Psoas muscle (tissue), 8 donors: ENCODE data around the gene CACNB4. TPM values are rescaled to one million over a fixed set of nuclear protein-coding genes. Genes with fewer than 3 reads are reported as not detected.

Experiments used
- ATAC-seq, 4 donors: fragments of 200-7000 bp; cut with Tn5 transposase; one replicate each; pipeline ENCODE4 v1.9.1; 2020; ENCODE audit warnings: moderate library complexity in 3 of 4, mild to moderate bottlenecking in 2 of 4
- DNase-seq, 2 donors: peaks; one replicate each; pipeline ENCODE4 v3.0.0-alpha.2; 2020
- H3K27ac ChIP-seq: fragments of 200-600 bp; one replicate; pipeline ENCODE4 v1.8.0; 2022
- H3K27me3 ChIP-seq, 3 donors: fragments of 200-600 bp in 1 of 3; one replicate each; pipeline versions ENCODE4 v1.6.1 to v1.8.0; 2013 to 2022; ENCODE audit warnings: low read length in 2 of 3, mild to moderate bottlenecking in 2 of 3, moderate library complexity in 1 of 3; ENCODE audit not compliant: insufficient read depth in 3 of 3
- H3K36me3 ChIP-seq, 2 donors: fragments of 200-600 bp in 1 of 2; one replicate each; pipeline versions ENCODE4 v1.6.1 to v1.8.0; 2013 to 2022; ENCODE audit warnings: low read depth in 1 of 2, mild to moderate bottlenecking in 1 of 2, moderate library complexity in 1 of 2; ENCODE audit not compliant: insufficient read depth in 1 of 2
- H3K4me1 ChIP-seq: fragments of 200-600 bp; one replicate; pipeline ENCODE4 v1.8.0; 2022
- H3K4me3 ChIP-seq: fragments of 200-600 bp; one replicate; pipeline ENCODE4 v1.8.0; 2022; ENCODE audit warnings: mild to moderate bottlenecking
- H3K9me3 ChIP-seq: fragments of 200-600 bp; one replicate; pipeline ENCODE4 v1.8.0; 2022
- WGBS, 3 donors: extraction: QIAGEN DNeasy Blood & Tissue Kit; methylation state at CpG; one replicate each; pipeline versions ENCODE4 v1.1.6 to v1.1.7; 2013; 5-methylcytosine and 5-hydroxymethylcytosine counted together
- intact Hi-C, 2 donors: fragments of 100-400 bp; cut with DNase I; formaldehyde crosslinking; loops; one replicate each; pipeline versions ENCODE4 v1.11.0 to v1.14.2; 2022
- polyA plus RNA-seq, 3 donors: library from polyadenylated mRNA; stranded (reverse); fragments of 200-250 nt; gene quantifications; one replicate each; pipeline ENCODE4 v1.2.3, GENCODE V29; 2013
- total RNA-seq, 4 donors: library from RNA; stranded (reverse); fragmentation: NEBNext Ultra II Directional in 2 of 4; extraction: Animal tissue kit (Norgen Biotek cat#: 25700) in 2 of 4; gene quantifications; one replicate each; pipeline versions ENCODE4 v1.2.1 to v1.2.4, GENCODE V29; 2021 to 2023
- TF ChIP-seq, protein P1 (sequence below): fragments of 200-600 bp; IDR thresholded peaks from one replicate; pipeline ENCODE4 v1.8.0; 2022; ENCODE audit warnings: antibody characterized with exemption
- donor health status: healthy with polysubstance abuse.
- donor health status: DM: no; HTN: no; CAD: no; lungs with moderate emphysema.
- donor health status: Bipolar disorder and iron deficiency.
- donor health status: healthy.
- donor health status: DM: yes; HTN: yes; CAD: no.
- donor health status: DM: no; HTN: no; CAD: no.
- donor health status: DM: no; HTN: no; CAD: no.
- donor health status: DM: yes; HTN: yes; CAD: no.

The CACNB4 gene
- total and polyA plus RNA-seq, 7 donors, result 0.10 to 1.1 (median 0.21) TPM

DNA sequence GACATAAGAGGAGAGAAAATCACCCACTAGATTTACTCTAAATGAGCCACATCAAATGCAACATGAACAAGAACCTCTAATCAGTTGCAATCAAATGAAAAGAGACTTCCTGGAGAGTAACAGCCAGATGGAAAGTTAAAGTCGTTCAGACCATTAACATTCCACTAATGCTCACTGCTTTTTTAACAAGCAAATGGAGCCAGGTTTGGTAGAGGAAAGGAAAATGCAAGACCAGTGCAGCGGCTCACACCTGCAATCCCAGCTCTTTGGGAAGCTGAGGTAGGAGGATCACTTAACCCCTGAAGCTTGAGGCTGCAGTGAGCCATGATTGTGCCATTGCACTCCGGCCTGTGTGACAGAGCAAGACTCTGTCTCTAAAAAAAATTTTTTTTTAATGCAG, 48.5 kb downstream of the CACNB4 start:
- Histone ChIP-seq H3K27ac (no peak overlapping the region), H3K4me3 (no peak overlapping the region), H3K27me3 (no peaks in the 10 kb centered on the region), H3K36me3 (no peaks in the 10 kb centered on the region), H3K4me1 (no peaks in the 10 kb centered on the region), H3K9me3 (no peaks in the 10 kb centered on the region)
- 59 to 65% (median 59%) methylated on average over 3 of the region's 3 CpGs for WGBS, 3 donors
- DNase-seq (no peak), ATAC-seq (no peak)
- TF ChIP-seq, protein P1, sequence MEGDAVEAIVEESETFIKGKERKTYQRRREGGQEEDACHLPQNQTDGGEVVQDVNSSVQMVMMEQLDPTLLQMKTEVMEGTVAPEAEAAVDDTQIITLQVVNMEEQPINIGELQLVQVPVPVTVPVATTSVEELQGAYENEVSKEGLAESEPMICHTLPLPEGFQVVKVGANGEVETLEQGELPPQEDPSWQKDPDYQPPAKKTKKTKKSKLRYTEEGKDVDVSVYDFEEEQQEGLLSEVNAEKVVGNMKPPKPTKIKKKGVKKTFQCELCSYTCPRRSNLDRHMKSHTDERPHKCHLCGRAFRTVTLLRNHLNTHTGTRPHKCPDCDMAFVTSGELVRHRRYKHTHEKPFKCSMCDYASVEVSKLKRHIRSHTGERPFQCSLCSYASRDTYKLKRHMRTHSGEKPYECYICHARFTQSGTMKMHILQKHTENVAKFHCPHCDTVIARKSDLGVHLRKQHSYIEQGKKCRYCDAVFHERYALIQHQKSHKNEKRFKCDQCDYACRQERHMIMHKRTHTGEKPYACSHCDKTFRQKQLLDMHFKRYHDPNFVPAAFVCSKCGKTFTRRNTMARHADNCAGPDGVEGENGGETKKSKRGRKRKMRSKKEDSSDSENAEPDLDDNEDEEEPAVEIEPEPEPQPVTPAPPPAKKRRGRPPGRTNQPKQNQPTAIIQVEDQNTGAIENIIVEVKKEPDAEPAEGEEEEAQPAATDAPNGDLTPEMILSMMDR, result no peak
- intact Hi-C loops, result no loop called here

DNA sequence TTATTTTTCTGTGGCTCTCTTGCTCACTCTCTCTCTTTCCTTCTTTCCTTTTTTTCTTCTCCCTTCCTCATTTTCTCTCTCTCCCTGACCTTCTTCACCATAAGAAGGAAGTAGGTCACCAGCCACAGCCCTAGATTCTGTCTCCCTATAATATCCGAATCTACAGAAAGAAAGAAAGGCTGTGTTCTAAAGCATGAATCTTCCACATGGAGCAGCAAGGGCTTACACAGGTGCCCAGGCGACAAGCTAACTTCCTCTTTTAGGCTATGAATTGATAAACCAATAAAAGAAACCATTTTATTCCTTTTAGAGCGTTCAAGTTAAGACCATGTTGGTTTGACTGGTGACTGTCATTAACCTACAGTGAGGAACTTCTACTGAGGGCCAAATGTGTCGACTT, 49.3 kb downstream of the CACNB4 start:
- DNase-seq, result no peak
- Histone ChIP-seq H3K4me1 (no peaks in the 10 kb centered on the region), H3K36me3 (no peaks in the 10 kb centered on the region), H3K27ac (no peak overlapping the region), H3K9me3 (no peaks in the 10 kb centered on the region), H3K4me3 (no peak overlapping the region), H3K27me3 (no peaks in the 10 kb centered on the region)
- intact Hi-C loops, result no loop called here
- TF ChIP-seq, protein P1, result no peak
- ATAC-seq, result no peak
- WGBS, 3 donors, result 77 to 85% (median 80%) methylated on average over 4 of the region's 4 CpGs

DNA sequence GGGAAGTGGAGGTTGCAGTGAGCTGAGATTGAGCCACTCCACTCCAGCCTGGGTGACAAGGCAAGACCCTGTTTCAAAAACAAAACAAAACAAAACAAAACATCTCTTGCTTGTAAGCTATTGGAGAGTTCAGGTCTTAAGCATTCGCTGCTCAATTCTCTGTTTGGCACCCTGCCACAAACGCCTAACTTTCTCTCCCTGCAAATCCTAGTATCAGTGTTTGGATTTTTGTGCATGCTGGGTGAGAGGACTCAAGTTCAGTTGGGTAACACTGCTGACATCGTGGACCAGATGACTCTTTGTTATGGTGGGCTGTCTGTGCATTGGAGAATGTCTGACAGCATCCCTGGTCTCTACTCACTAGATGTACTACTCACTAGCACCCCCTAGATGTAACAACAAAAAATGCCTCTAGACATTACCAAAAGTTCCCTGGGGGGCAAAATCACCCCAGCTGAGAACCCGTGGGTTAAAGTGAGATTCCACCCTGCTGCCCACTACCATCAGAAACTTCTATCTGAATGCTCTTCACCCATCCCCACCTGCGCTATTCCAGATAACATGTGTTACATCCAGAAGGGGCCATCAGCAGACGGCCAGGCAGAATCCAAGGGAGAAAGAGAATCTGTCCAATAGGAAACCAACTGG, 50.9 kb downstream of the CACNB4 start:
- H3K4me1 ChIP-seq, result no peaks in the 10 kb centered on the region
- 61 to 62% (median 62%) methylated on average over 6 of the region's 6 CpGs for WGBS, 3 donors
- H3K27ac ChIP-seq, result no peak overlapping the region
- no peak overlapping the region for H3K4me3 ChIP-seq
- H3K36me3 ChIP-seq, result no peaks in the 10 kb centered on the region
- H3K27me3 ChIP-seq, result no peaks in the 10 kb centered on the region
- ATAC-seq (no peak), DNase-seq (no peak)
- intact Hi-C loops, result no loop called here
- H3K9me3 ChIP-seq, result no peaks in the 10 kb centered on the region
- TF ChIP-seq, protein P1, result no peak

DNA sequence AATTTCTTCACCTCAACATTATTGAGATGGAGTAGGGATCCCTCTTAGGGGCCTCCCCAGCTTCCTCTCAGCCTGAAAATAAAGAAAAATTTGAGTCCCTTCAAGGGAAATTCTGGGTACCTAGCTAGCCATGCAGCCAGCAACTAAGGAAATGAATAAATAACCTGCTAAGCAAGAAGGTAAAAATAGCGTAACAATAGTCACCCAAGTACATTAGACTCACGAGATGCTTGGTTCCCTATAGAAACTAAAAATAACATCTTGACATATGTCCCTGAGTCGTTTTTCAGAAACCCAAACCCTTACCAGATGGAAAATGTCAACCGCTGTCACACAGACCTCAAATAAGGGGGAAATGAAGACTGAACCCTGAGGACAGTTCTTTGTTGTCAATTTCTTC, 51.9 kb downstream of the CACNB4 start:
- ATAC-seq, result no peak
- intact Hi-C loops, result no loop called here
- WGBS, 3 donors, result 70 to 76% (median 71%) methylated on average over 4 of the region's 4 CpGs
- Histone ChIP-seq H3K36me3 (no peaks in the 10 kb centered on the region), H3K27ac (no peak overlapping the region), H3K27me3 (no peaks in the 10 kb centered on the region), H3K4me3 (no peak overlapping the region), H3K4me1 (no peaks in the 10 kb centered on the region), H3K9me3 (no peaks in the 10 kb centered on the region)
- no peak for DNase-seq
- TF ChIP-seq, protein P1, result no peak
